Epithelial cell of proximal tubule (primary cell): Measurements from ENCODE around the gene JUP. TPM values are rescaled to one million over a fixed set of nuclear protein-coding genes. Genes with fewer than 3 reads are reported as not detected.

Source experiments
- DNase-seq: peaks from one replicate; pipeline ENCODE4 v3.0.0-alpha.2; 2011; ENCODE audit warnings: low read depth
- H3K4me3 ChIP-seq: 2 replicates; pipeline ENCODE4 v1.5.1; 2011; ENCODE audit warnings: low read depth, mild to moderate bottlenecking, low read length
- total RNA-seq: library from RNA; depleted of rRNA; stranded (reverse); fragments of >200 nt; gene quantifications from 2 replicates; pipeline ENCODE4 v1.2.3, GENCODE V29; 2015
- TF ChIP-seq, protein P1 (sequence below): conservative IDR thresholded peaks from 2 replicates; pipeline ENCODE4 v1.5.1; 2012; ENCODE audit warnings: low read depth, mild to moderate bottlenecking, low read length

Gene JUP
- total RNA-seq, 1 donor from 2014 or later = 425 TPM

- peak overlapping the region; percentile 64 for H3K4me3 ChIP-seq
- TF ChIP-seq, protein P1, sequence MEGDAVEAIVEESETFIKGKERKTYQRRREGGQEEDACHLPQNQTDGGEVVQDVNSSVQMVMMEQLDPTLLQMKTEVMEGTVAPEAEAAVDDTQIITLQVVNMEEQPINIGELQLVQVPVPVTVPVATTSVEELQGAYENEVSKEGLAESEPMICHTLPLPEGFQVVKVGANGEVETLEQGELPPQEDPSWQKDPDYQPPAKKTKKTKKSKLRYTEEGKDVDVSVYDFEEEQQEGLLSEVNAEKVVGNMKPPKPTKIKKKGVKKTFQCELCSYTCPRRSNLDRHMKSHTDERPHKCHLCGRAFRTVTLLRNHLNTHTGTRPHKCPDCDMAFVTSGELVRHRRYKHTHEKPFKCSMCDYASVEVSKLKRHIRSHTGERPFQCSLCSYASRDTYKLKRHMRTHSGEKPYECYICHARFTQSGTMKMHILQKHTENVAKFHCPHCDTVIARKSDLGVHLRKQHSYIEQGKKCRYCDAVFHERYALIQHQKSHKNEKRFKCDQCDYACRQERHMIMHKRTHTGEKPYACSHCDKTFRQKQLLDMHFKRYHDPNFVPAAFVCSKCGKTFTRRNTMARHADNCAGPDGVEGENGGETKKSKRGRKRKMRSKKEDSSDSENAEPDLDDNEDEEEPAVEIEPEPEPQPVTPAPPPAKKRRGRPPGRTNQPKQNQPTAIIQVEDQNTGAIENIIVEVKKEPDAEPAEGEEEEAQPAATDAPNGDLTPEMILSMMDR = no peak
- DNase-seq = no peak
Observed at GRCh38 chr17:41813699-41814124, 27.2 kb upstream of the JUP start.

DNA sequence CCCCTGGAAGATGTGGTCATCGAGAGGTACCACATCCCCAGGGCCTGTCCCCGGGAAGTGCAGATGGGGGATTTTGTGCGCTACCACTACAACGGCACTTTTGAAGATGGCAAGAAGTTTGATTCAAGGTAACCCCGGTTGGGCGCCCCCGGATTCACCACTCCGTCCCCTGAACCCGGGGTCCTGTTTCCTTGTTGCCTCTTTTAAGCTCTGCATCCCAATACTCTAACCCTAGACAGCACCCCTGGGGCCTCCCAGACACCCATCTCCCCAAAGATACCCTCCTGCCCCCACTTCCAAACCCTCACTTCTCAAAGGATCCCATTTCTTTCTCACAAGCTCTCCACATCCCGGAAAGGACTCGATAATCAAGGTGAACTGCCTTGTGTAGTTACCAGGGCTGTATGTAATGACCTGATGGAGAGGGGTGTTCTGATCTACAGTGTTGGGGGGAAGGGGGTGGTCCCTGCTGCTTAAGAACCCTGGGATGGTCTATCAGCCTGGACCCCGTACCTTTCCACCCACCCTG, 26.7 kb upstream of the JUP start:
- DNase-seq = no peak
- peak overlapping the region; percentile 64 for H3K4me3 ChIP-seq
- TF ChIP-seq, protein P1 = no peak

DNA sequence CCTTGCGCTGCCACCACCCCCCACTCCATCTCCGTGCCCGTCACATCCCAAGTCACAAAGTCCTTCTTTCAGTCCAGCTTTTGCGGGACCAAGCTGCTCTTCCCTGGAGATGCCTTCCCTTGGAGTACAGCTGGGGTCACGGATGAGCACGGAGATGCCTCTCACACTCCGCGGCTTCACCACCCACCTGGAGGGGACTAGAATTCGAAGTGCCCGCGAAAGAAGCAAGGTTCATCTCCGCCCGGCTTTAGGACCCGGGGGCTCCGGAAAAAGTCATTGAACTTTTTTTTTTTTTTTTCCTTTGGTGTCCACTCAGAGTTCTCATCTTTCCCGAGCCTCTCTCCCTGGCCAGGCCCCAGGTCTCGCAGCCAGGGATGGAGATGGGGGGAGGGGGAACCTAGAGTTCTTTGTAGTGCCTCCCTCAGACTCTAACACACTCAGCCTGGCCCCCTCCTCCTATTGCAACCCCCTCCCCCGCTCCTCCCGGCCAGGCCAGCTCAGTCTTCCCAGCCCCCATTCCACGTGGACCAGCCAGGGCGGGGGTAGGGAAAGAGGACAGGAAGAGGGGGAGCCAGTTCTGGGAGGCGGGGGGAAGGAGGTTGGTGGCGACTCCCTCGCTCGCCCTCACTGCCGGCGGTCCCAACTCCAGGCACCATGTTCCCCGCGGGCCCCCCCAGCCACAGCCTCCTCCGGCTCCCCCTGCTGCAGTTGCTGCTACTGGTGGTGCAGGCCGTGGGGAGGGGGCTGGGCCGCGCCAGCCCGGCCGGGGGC, 26.1 kb upstream of the JUP start, which contains the start of gene FKBP10:
Gene FKBP10, plus strand, starts transcription at position 624 of the 771 bp plus-strand sequence. Its CDS starts 31 bp downstream, at position 655.
- no peak for DNase-seq
- TF ChIP-seq, protein P1 = no peak
- peak within 1 kb of the TSS; percentile 64 for H3K4me3 ChIP-seq

DNA sequence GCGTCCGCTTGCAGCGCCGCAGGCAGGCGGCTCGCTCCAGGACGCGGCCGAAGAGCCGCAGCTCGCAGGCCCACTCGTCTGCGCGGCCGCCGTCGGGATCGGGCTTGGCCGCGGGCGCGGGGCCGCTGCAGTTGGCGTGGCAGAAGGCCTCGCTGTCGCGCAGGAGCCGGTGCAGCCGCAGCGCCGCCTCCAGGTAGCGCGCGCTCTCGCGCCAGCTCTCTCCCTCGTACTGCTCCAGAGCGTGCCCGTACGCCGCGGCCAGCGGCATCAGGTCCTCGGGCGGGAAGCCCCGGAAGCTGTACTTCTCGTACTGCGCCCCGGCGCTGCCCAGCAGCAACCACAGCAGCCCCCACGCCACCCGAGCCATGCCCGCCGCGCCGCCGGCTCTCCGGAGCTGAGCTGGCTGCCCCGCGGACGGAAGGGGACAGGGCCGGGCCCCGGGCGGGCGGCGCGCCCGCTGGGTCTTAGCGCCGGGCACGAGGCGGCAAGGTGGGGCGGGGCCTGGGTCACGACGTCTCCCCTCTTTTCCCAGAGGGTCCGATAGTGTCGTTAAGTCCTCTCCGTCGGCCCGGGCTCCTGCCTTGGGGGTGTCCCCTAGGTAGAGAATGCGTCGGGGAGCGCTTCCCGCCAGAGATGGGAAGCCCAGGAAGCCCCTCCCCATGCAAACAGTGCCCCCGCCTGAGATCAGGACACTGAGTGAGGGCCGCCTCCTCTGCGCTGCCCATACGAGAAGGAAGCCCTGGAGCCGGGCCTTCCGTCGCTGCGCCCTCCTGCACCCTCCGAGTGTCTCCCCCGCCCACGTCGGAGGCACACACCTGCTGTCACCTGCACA, 25.3 kb upstream of the JUP start, which contains the start of gene P3H4:
Gene P3H4, minus strand, starts transcription at position 401 of the 832 bp plus-strand sequence. Its CDS starts 34 bp downstream, at position 367.
- peak within 1 kb of the TSS; percentile 64 for H3K4me3 ChIP-seq
- no peak for DNase-seq
- TF ChIP-seq, protein P1 = peak; percentile 58

DNA sequence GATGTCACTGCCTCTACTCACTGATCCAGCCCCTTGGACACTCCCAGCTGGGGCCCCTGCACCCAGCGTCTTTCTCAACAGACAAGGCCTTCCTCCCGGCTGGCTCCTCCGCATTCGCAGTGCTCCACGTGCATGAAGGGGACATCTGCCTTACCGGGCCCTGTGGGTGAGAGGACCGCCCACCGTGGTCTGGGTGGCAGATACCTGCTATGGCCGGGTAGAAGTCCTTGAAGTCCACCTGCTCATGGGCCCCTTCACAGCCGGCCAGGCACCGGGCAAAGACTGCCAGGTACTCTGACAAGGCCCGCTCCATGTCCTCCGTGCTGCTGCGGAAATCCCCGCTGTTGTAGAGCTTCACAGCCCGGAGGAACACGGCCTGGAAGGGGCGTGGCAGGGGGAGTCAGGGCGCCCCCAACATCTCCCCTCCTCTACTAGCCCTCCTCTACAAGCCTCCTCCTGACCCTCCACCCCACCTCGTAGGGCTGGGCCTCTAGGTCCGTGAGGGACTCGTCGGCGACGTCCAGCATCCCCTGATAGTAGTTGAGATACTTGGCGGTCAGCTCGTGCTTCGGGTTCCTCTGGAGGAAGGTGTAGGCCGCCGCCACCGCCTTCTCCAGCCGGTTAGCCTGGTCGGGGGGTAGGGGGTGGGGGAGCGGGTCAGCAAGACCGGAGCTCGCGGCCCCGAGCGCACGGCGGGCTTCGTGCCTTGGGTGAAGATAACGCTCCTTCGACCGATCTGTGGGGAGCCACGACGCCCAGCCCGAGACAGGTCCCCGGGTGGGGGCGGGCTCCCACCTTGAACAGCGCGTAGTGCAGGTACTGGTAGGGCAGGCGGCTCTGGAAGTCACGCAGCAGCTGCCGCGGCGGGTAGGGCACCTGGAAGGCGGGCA, 24.4 kb upstream of the JUP start:
- TF ChIP-seq, protein P1 = no peak
- no peak for DNase-seq
- peak overlapping the region; percentile 64 for H3K4me3 ChIP-seq
